Measurements from ENCODE around the gene SERPINB12. TPM values are rescaled to one million over a fixed set of nuclear protein-coding genes. Genes with fewer than 3 reads are reported as not detected.

The SERPINB12 gene
- total RNA-seq, 1 experiment from 2014 or later = not detected

GRCh38 chr18:63586966-63587365 is 44.8 kb downstream of the SERPINB12 start, which contains the start of gene SERPINB13:
TSS of gene SERPINB13 (plus strand) at chr18:63587343. CDS start at chr18:63588668, 1,325 bp downstream.
- Histone ChIP-seq H4K20me1 (ENCODE audit: insufficient read depth) (no peaks in the 10 kb centered on the region), H3K79me2 (ENCODE audit: low read depth) (no peaks in the 10 kb centered on the region), H3K27ac (no peak within 1 kb of the TSS), H3K36me3 (ENCODE audit: low read depth) (no peaks in the 10 kb centered on the region), H3K4me1 (replicated peaks; ENCODE audit: insufficient read depth) (0 out of 2 replicates have a peak, but pooled peaks cover 2% of the 10 kb centered on the region), H3K4me3 (no peak within 1 kb of the TSS), H3F3A (ENCODE audit: insufficient read depth, low read depth) (no peaks in the 10 kb centered on the region), H2AFZ (no peak within 1 kb of the TSS), H3K4me2 (no peak within 1 kb of the TSS), H3K9me3 (ENCODE audit: insufficient read depth, low read depth) (0 out of 2 replicates have a peak, but pooled peaks cover 6% of the 10 kb centered on the region), H3K27me3 (ENCODE audit: insufficient read depth, low read depth) (no peaks in the 10 kb centered on the region), H3K9me2 (ENCODE audit: insufficient read depth) (no peaks in the 10 kb centered on the region)
- intact Hi-C loops (cut with micrococcal nuclease; ENCODE audit: unreplicated experiment) = no loop called here
- CTCF ChIA-PET = no interaction called here
- POLR2A ChIA-PET (ENCODE audit: unreplicated experiment) = interaction anchor here (0.7 kb wide), 1 partner anchor 79 kb away, joined by 4 read pairs; no protein-coding TSS in a partner anchor
- DNase-seq = no peak
- TF ChIP-seq CTCF (conservative IDR thresholded peaks at IDR 0.05) (no peak), EZH2 (IDR thresholded peaks at IDR 0.05; ENCODE audit: low read depth) (no peak)
- no TSS peak for BruUV-seq (replicated peaks)

GRCh38 chr18:63588909-63589308 is 46.7 kb downstream of the SERPINB12 start:
- H3K27ac ChIP-seq = no peak overlapping the region
- ChIA-PET CTCF (no interaction called here), POLR2A (ENCODE audit: unreplicated experiment) (no interaction called here)
- no peaks in the 10 kb centered on the region for H3K27me3 ChIP-seq (ENCODE audit: insufficient read depth, low read depth)
- no peaks in the 10 kb centered on the region for H4K20me1 ChIP-seq (ENCODE audit: insufficient read depth)
- H3K4me3 ChIP-seq = no peak overlapping the region
- H3K79me2 ChIP-seq (ENCODE audit: low read depth) = no peaks in the 10 kb centered on the region
- no peaks in the 10 kb centered on the region for H3F3A ChIP-seq (ENCODE audit: insufficient read depth, low read depth)
- no peak overlapping the region for H3K4me2 ChIP-seq
- intact Hi-C loops (cut with micrococcal nuclease; ENCODE audit: unreplicated experiment) = no loop called here
- H3K9me2 ChIP-seq (ENCODE audit: insufficient read depth) = no peaks in the 10 kb centered on the region
- no peak overlapping the region for H2AFZ ChIP-seq
- H3K36me3 ChIP-seq (ENCODE audit: low read depth) = no peaks in the 10 kb centered on the region
- DNase-seq = peak in 1 of 2 experiments; percentile 50
- no peak for TF ChIP-seq EZH2 (IDR thresholded peaks at IDR 0.05; ENCODE audit: low read depth)
- no peak for TF ChIP-seq CTCF (conservative IDR thresholded peaks at IDR 0.05)
- 0 out of 2 replicates have a peak, but pooled peaks cover 6% of the 10 kb centered on the region for H3K9me3 ChIP-seq (ENCODE audit: insufficient read depth, low read depth)
- H3K4me1 ChIP-seq (replicated peaks; ENCODE audit: insufficient read depth) = 0 out of 2 replicates have a peak, but pooled peaks cover 4% of the 10 kb centered on the region
- BruUV-seq (replicated peaks) = no TSS peak

GRCh38 chr18:63590373-63590772 is 48.2 kb downstream of the SERPINB12 start:
- no peak overlapping the region for H3K4me3 ChIP-seq
- no peak for DNase-seq
- H3K79me2 ChIP-seq (ENCODE audit: low read depth) = no peaks in the 10 kb centered on the region
- no peaks in the 10 kb centered on the region for H3K9me2 ChIP-seq (ENCODE audit: insufficient read depth)
- BruUV-seq (replicated peaks) = no TSS peak
- ChIA-PET POLR2A (ENCODE audit: unreplicated experiment) (no interaction called here), CTCF (no interaction called here)
- H2AFZ ChIP-seq = 0 out of 2 replicates have a peak overlapping the region, but pooled peaks have one; percentile 18
- H4K20me1 ChIP-seq (ENCODE audit: insufficient read depth) = no peaks in the 10 kb centered on the region
- no peaks in the 10 kb centered on the region for H3K27me3 ChIP-seq (ENCODE audit: insufficient read depth, low read depth)
- no peak overlapping the region for H3K27ac ChIP-seq
- H3F3A ChIP-seq (ENCODE audit: insufficient read depth, low read depth) = no peaks in the 10 kb centered on the region
- no peaks in the 10 kb centered on the region for H3K36me3 ChIP-seq (ENCODE audit: low read depth)
- H3K9me3 ChIP-seq (ENCODE audit: insufficient read depth, low read depth) = 0 out of 2 replicates have a peak, but pooled peaks cover 6% of the 10 kb centered on the region
- H3K4me2 ChIP-seq = no peak overlapping the region
- intact Hi-C loops (cut with micrococcal nuclease; ENCODE audit: unreplicated experiment) = no loop called here
- TF ChIP-seq CTCF (conservative IDR thresholded peaks at IDR 0.05) (no peak), EZH2 (IDR thresholded peaks at IDR 0.05; ENCODE audit: low read depth) (no peak)
- H3K4me1 ChIP-seq (replicated peaks; ENCODE audit: insufficient read depth) = 0 out of 2 replicates have a peak, but pooled peaks cover 4% of the 10 kb centered on the region

All from PC-9 (cell line).